Measurements from ENCODE around the gene RASSF4.

RASSF4 gene

GRCh38 chr10:44978570-44979280 is 19.1 kb downstream of the RASSF4 start, which contains the start of gene DEPP1 (continued):
- TF ChIP-seq ZNF76 (tag by site-specific recombination; IDR thresholded peaks at IDR 0.05; ENCODE audit: borderline replicate concordance, low read depth) (peak; percentile 42; the same call in 1 of the 2 replicates), KLF1 (tag by site-specific recombination; IDR thresholded peaks at IDR 0.05) (peak; percentile 77), ZNF791 (tag by site-specific recombination; IDR thresholded peaks at IDR 0.05) (no peak), SCRT1 (tag by site-specific recombination; IDR thresholded peaks at IDR 0.05; ENCODE audit: borderline replicate concordance) (no peak), ZNF155 (tag by site-specific recombination; IDR thresholded peaks at IDR 0.05) (no peak), ZNF639 (tag by site-specific recombination; IDR thresholded peaks at IDR 0.05) (0 out of 2 replicates have a peak, but pooled peaks have one; percentile 49), SP3 (tag by site-specific recombination; IDR thresholded peaks at IDR 0.05) (peak; percentile 72), ZNF138 (tag by site-specific recombination; IDR thresholded peaks at IDR 0.05; ENCODE audit: borderline replicate concordance) (no peak), ZNF677 (tag by site-specific recombination; IDR thresholded peaks at IDR 0.05) (no peak), ZNF629 (tag by site-specific recombination; IDR thresholded peaks at IDR 0.05) (peak; percentile 46; the same call in 1 of the 2 replicates), ZNF19 (tag by site-specific recombination; IDR thresholded peaks at IDR 0.05; ENCODE audit: low read depth) (no peak), ZNF112 (tag by site-specific recombination; IDR thresholded peaks at IDR 0.05) (no peak), ZNF335 (tag by site-specific recombination; conservative IDR thresholded peaks at IDR 0.05) (peak; percentile 76), ZNF48 (tag by site-specific recombination; IDR thresholded peaks at IDR 0.05) (no peak), ZNF398 (tag by site-specific recombination; IDR thresholded peaks at IDR 0.05) (peak; percentile 71; the same call in 1 of the 2 replicates), ZNF169 (tag by site-specific recombination; IDR thresholded peaks at IDR 0.05) (no peak), ELK4 (IDR thresholded peaks at IDR 0.05; ENCODE audit: borderline replicate concordance, low read depth, low read length) (0 out of 2 replicates have a peak, but pooled peaks have one; percentile 48), KLF10 (tag by site-specific recombination; IDR thresholded peaks at IDR 0.05) (peak; percentile 74), FEZF1 (tag by site-specific recombination; IDR thresholded peaks at IDR 0.05) (0 out of 2 replicates have a peak, but pooled peaks have one; percentile 26), GLIS1 (tag by site-specific recombination; IDR thresholded peaks at IDR 0.05) (peak; percentile 73), MEIS1 (CRISPR knock-in tag; IDR thresholded peaks at IDR 0.05; ENCODE audit: borderline replicate concordance) (peak; percentile 67; the same call in 1 of the 2 replicates), SALL2 (tag by site-specific recombination; IDR thresholded peaks at IDR 0.05; ENCODE audit: borderline replicate concordance) (no peak), ZNF114 (tag by site-specific recombination; IDR thresholded peaks at IDR 0.05) (no peak), ZNF610 (tag by site-specific recombination; IDR thresholded peaks at IDR 0.05; ENCODE audit: borderline replicate concordance) (0 out of 2 replicates have a peak, but pooled peaks have one; percentile 27), PBX3 (CRISPR knock-in tag; IDR thresholded peaks at IDR 0.05) (peak; percentile 97), ZBTB20 (tag by site-specific recombination; IDR thresholded peaks at IDR 0.05) (no peak), TRIM28 (IDR thresholded peaks at IDR 0.05; ENCODE audit: borderline replicate concordance, low read length) (no peak), ZSCAN30 (tag by site-specific recombination; IDR thresholded peaks at IDR 0.05) (peak; percentile 37; the same call in 1 of the 2 replicates), CTCF (tag by site-specific recombination; IDR thresholded peaks at IDR 0.05) (peak; percentile 35), AEBP2 (tag by site-specific recombination; IDR thresholded peaks at IDR 0.05; ENCODE audit: borderline replicate concordance) (no peak), KLF7 (tag by site-specific recombination; IDR thresholded peaks at IDR 0.05; ENCODE audit: borderline replicate concordance) (no peak)
